SK-N-SH (cell line): Measurements from ENCODE around the gene NDUFA12.

Source experiments
- CTCF ChIP-seq: fragments of 200-600 bp; sonication (generic); IDR thresholded peaks from 2 replicates; pipeline ENCODE4 v1.6.1; 2017; ENCODE audit warnings: antibody characterized with exemption, mild to moderate bottlenecking, moderate library complexity
- EZH2phosphoT487 ChIP-seq: fragments of 200-600 bp; sonication (generic); IDR thresholded peaks from 2 replicates; pipeline ENCODE4 v1.6.1; 2017; ENCODE audit warnings: low read depth, mixed run types, mild to moderate bottlenecking, antibody characterized with exemption, moderate library complexity, borderline replicate concordance
- GABPA ChIP-seq: IDR thresholded peaks from 2 replicates; pipeline ENCODE4 v1.4.0; 2012; ENCODE audit warnings: low read depth, mild to moderate bottlenecking
- POLR2AphosphoS5 ChIP-seq: IDR thresholded peaks from 2 replicates; pipeline ENCODE4 v1.6.1; 2012; ENCODE audit warnings: low read depth, low read length
- REST ChIP-seq: IDR thresholded peaks from 2 replicates; pipeline ENCODE4 v1.6.1; 2012; ENCODE audit warnings: mild to moderate bottlenecking, low read depth, low read length, moderate library complexity
- RFX5 ChIP-seq: IDR thresholded peaks from 2 replicates; pipeline ENCODE4 v1.6.1; 2012; ENCODE audit warnings: mild to moderate bottlenecking, improper control_type of control experiment, low read length
- SIN3A ChIP-seq: IDR thresholded peaks from 2 replicates; pipeline ENCODE4 v1.6.1; 2012; ENCODE audit warnings: low read depth, mild to moderate bottlenecking, low read length, moderate library complexity, borderline replicate concordance
- TCF12 ChIP-seq: IDR thresholded peaks from 2 replicates; pipeline ENCODE4 v1.4.0; 2012
- TEAD4 ChIP-seq: IDR thresholded peaks from 2 replicates; pipeline ENCODE4 v1.4.0; 2012; ENCODE audit warnings: mild to moderate bottlenecking, borderline replicate concordance; ENCODE audit not compliant: insufficient read depth
- USF2 ChIP-seq: fragments of 150-350 bp; IDR thresholded peaks from 2 replicates; pipeline ENCODE4 v1.6.1; 2017; ENCODE audit warnings: antibody characterized with exemption, low read length, low read depth, borderline replicate concordance
- ZBTB33 ChIP-seq: IDR thresholded peaks from 2 replicates; pipeline ENCODE4 v1.4.0; 2012; ENCODE audit warnings: low read depth, borderline replicate concordance

- no peak for TF ChIP-seq GABPA
- no peak for TF ChIP-seq EZH2phosphoT487
- TF ChIP-seq ZBTB33 = no peak
- TF ChIP-seq CTCF = no peak
- no peak for TF ChIP-seq USF2
- TF ChIP-seq POLR2AphosphoS5 = no peak
- no peak for TF ChIP-seq TCF12
- no peak for TF ChIP-seq REST
- no peak for TF ChIP-seq RFX5
- TF ChIP-seq TEAD4 = no peak
- no peak for TF ChIP-seq SIN3A
Observed at GRCh38 chr12:94961256-94961824, 42.2 kb downstream of the NDUFA12 start.
